AG09319 (cell line): ENCODE measurements around the gene HEXD.
"Not testable (repeated sequence)": the region's sequence is repeated elsewhere in the genome, so short reads cannot be mapped to it uniquely, and the experiment has no call there.

ENCODE experiments used
- DNase-seq: peaks from one replicate; pipeline ENCODE4 v3.0.0-alpha.2; 2010; ENCODE audit warnings: low read depth; ENCODE audit errors: extremely low read depth
- TF ChIP-seq, protein P1 (sequence below): IDR thresholded peaks from 2 replicates; pipeline ENCODE4 v1.5.1; 2011; ENCODE audit warnings: low read depth, mild to moderate bottlenecking, inconsistent platforms, low read length, moderate library complexity

Gene HEXD

DNA sequence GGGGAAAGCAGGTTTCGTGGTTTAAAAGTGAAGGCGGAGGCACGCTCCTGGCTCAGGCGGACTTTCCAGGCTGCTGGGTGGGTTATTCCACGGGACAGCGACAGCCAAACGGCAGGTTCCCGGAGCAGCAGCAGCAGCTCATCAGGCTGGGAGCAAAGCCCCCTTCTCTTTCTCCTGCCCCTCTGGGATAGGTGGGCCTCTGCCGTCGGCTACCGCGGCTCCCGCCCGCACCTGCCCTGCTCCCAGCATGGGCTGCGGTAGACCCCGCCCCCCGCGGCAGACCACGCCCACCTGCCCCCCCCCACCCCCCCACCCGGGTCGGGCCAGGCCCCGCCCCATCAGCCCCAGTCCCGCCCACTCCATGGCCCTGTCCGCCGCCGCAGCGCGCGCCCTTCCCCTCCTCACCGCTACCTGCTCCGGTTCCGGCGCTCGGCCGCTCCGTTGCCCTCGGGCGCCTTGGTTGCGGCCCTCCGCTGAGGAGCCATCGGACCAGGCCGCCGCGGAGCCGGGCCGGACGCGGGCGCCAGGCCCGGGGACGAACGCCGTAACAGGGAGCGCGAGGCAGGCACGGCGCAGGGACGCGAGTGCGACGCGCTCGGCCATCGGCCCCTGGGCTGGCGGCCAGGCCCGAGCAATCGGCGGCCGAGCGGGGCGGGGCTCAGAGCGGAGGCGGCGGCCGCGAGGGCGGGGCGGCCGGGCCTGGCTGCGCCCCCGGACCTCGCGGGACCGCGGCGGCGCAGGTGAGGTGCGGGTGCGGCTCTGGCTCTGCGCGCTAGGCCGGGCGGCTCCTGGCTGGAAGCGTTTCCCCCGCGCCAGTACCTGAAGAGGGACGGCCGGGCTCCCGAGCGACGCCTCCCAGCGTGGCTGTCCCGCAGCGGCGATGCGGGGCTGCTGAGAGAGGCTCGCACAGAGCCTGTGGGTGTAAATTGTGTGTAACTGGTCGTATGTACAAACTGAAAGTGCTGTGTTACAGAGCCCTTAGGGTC, at the start of gene HEXD, which contains the start of gene OGFOD3:
TSS of gene HEXD (plus strand) at position 347 of the 986 bp plus-strand sequence. CDS start 1,453 bp downstream, outside the sequence.
TSS of gene OGFOD3 (minus strand) at position 586 of the 986 bp plus-strand sequence. CDS start at position 485, 101 bp downstream.
- DNase-seq: peak; percentile 41
- TF ChIP-seq, protein P1, sequence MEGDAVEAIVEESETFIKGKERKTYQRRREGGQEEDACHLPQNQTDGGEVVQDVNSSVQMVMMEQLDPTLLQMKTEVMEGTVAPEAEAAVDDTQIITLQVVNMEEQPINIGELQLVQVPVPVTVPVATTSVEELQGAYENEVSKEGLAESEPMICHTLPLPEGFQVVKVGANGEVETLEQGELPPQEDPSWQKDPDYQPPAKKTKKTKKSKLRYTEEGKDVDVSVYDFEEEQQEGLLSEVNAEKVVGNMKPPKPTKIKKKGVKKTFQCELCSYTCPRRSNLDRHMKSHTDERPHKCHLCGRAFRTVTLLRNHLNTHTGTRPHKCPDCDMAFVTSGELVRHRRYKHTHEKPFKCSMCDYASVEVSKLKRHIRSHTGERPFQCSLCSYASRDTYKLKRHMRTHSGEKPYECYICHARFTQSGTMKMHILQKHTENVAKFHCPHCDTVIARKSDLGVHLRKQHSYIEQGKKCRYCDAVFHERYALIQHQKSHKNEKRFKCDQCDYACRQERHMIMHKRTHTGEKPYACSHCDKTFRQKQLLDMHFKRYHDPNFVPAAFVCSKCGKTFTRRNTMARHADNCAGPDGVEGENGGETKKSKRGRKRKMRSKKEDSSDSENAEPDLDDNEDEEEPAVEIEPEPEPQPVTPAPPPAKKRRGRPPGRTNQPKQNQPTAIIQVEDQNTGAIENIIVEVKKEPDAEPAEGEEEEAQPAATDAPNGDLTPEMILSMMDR: no peak

DNA sequence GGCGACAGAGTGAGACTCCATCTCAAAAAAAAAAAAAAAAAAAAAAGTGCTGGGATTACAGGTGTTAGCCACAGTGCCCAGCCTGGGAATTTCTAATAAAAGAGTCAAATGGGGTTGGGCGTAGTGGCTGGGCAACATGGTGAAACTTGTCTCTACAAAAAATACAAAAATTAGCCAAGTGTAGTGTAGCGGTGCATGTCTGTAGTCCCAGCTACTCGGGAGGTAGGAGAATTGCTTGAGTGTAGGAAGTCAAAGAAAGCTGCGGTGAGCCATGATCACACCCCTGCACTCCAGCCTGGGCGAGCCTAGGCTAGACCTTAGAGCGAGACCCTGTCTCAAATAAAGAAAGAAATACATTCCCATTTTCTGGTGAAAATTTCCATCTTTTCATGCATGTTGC, 48.9 kb upstream of the HEXD start:
- TF ChIP-seq, protein P1: no peak
- DNase-seq: no peak

DNA sequence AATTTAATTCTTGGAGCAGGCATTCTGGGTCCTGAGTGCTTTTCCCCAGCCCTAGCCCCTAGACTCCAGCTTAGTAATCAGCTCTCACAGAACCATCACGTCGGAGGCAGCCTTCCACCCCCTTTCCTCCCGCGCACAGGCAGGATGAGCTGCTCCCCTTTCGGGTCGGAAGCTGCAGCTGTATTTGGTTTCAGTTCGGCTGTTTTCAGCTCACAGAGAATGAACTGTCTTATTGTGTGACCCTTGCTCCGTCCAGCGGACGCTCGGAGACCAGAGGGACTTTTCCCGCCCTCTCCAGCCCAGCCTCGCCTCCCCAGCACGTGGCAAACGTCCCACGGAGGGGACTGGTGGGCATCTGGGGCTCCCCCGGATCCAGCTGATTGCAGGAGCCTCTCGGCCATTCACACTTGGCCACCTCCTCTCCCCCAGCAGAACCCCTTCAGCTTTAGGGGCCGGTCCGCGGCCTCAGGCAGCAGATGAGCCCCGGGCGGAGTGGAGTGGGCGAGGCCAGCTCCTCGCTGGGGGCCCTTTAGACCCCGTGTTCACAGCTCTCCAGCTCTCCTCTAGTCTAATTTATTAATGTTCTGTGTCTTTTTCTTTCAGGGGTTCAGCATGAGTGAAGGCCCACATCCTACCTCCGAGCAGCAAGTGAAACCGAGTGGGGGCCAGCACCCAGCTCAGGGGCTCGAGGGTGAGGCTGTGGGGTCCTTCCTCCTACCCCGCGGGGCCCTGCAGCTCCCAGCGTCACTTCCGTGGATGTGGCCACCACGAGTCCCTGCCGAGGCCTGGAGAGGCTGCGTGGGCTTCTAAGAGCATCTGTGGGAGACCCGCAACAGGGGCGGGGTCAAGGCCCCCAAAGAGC, 47.4 kb upstream of the HEXD start:
- TF ChIP-seq, protein P1: no peak

DNA sequence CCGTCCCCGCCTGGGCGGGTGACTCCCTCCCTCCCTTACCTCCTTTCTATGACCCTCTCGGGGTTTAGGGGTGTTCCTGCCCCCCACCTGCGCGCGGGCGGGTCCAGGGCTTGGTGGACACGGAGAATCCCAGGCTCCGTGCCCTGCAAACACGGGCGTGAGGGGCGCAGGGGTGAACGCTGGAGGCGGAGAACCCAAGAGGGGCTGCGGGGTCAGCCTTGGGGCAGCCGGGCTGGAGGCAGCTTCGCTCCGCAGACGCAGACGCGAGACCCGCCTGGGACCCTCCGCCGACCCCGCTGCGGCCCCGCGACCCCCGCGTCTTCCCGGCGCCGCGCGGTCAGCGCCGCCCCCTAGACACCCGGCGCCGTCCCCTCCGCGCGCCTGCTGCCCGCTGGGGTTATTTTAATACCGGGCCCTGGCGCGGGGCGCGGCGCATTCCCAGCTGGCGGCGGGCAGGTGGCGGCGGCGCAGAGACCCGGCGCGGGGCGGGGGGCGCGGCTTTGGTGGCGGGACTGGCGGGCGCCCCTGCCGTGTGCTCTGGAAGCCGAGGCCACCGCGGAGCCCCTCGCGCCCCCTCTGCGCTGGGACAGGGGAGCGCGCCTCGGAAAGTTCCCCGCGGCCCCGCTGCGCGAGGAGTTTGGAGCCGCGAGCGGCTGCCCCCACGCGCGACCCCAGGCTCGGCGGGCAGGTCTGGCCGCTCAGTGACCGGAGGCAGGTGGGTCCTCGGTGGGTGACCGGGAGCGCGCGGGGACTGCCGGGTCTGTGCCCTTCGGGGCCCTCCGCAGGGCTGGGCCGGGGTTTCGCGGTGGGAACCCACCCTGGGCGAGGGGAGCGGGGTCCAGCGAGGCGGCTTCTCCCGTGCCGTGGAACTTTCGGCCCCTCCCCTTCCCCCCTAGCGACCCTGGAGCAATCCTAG, 46.6 kb upstream of the HEXD start, which contains the start of gene UTS2R:
TSS of gene UTS2R (plus strand) at position 433 of the 916 bp plus-strand sequence. CDS start 2,560 bp downstream, outside the sequence.
- TF ChIP-seq, protein P1: no peak
- DNase-seq: no peak

More for the DNA sequence above, 47.4 kb upstream of the HEXD start:
- no peak for DNase-seq

DNA sequence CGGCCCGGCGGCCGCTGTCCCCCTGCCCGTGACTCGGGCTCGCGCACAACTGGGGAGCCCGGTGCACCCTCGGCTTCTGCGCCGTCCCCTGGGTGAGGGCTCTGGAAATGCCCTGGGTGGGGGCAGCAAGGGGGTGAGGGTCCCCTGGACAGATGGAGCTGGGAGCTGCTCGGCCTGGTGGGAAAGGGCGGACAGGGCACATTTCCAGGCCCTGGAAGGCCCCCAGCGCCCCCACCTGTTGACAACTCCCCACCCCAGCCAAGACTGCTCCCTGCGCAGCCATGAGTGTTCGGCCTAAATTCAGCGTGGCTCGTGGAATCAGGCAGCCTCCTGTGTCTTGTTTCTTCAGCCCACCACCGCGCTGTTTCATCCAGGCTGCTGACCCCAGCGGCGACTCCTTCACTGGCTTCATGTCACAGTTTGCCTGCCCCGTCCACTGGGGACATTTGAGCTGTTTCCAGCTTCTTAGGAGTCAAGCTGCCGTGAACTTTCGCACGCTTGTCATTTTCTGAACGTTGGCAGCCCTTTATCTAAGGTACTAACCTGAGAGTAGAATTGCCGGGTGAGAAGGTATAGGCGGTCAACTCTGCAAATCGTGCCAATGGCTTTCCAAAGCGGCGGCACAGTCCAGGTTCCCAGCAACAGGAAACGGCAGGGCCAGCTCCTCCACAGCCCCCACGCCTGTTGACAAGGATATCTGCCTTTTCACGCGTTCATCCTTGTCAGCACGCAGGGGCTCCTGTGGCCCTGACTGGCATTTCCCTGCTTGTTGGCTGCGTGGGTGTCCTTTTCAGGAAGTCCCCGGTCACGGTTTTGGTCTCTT, 45.7 kb upstream of the HEXD start:
- TF ChIP-seq, protein P1: no peak

DNA sequence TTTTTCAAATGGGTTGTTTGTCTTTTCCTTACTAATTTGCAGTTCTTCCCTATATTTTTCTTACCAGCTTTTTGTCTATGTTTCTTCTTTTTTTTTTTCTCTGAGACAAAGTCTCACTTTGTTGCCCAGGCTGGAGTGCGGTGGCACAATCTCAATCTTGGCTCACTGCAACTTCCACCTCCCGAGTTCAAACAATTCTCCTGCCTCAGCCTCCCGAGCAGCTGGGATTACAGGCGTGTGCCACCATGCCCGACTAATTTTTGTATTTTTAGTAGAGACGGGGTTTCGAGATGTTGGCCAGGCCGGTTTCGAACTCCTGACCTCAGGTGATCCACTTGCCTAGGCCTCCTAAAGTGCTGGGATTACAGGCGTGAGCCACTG, 45.1 kb upstream of the HEXD start:
- not testable (repeated sequence) for DNase-seq

More for the DNA sequence above, 45.7 kb upstream of the HEXD start:
- no peak for DNase-seq
